GM23338 (cell line): ENCODE results near the gene HNRNPF.

Experiments
- EZH2 ChIP-seq: fragments of 200-600 bp; sonication (generic); IDR thresholded peaks from one replicate; pipeline ENCODE4 v1.8.0; 2017; ENCODE audit warnings: antibody characterized with exemption, mild to moderate bottlenecking, low read depth; ENCODE audit not compliant: unreplicated experiment
- EZH2phosphoT487 ChIP-seq: fragments of 200-600 bp; sonication (generic); IDR thresholded peaks from one replicate; pipeline ENCODE4 v1.8.1; 2018; ENCODE audit warnings: antibody characterized with exemption; ENCODE audit not compliant: unreplicated experiment
- JUNB ChIP-seq: IDR thresholded peaks from one replicate; pipeline ENCODE4 v1.6.1; 2016; ENCODE audit warnings: antibody characterized with exemption; ENCODE audit not compliant: unreplicated experiment
- NANOG ChIP-seq: IDR thresholded peaks from 2 replicates; pipeline ENCODE4 v1.6.1; 2016; ENCODE audit warnings: antibody characterized with exemption, borderline replicate concordance
- POLR2AphosphoS5 ChIP-seq: IDR thresholded peaks from 2 replicates; pipeline ENCODE4 v1.6.1; 2016; ENCODE audit warnings: antibody characterized with exemption, low read depth
- TF ChIP-seq, protein P1 (sequence below): IDR thresholded peaks from 2 replicates; pipeline ENCODE4 v1.6.1; 2016; ENCODE audit warnings: antibody characterized with exemption
- TF ChIP-seq, protein P2 (sequence below), 2 experiments: fragments of 200-600 bp in 1 of 2; sonication (generic) in 1 of 2; conservative IDR thresholded peaks; 2 replicates each; pipeline versions ENCODE4 v1.5.1 to v1.6.1; 2016 to 2017; ENCODE audit warnings: antibody characterized with exemption in 2 of 2, low read depth in 2 of 2, mild to moderate bottlenecking in 2 of 2, moderate library complexity in 1 of 2
- TF ChIP-seq, protein P3 (sequence below): IDR thresholded peaks from one replicate; pipeline ENCODE4 v1.6.1; 2018; ENCODE audit warnings: antibody characterized with exemption; ENCODE audit not compliant: unreplicated experiment

DNA sequence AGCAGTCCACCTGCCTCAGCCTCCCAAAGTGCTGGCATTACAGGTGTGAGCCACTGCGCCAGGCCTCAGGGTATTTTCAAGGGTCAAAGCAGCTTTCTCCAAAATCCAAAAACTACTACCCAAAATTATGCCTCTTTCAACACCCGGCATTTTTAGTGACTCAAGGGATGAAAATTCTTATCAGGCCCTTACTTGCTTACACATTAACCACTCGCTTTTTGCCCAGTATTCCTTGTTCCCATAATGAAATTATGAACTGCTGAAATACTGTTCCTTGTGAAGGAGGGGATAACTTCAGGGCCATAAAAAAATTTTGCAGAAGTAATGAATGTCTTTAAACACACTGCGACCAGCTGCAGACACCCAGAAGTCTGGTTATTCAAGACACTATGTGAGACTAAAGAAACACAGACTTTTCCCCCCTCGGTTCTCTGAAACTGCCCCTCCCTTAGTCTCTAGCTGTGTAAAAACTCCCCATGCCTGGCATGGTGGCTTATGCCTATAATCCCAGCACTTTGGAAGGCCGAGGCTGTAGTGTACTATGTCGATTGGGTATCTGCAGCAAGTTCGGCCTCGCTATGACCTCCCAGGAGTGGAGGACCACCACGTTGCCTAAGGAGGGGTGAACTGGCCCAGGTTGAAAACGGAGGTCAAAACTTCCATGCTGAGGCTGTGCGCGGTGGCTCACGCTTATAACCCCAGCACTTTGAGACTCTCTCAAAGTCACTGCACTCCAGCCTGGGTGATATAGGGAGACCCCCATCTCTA is 25.6 kb downstream of the HNRNPF start:
- TF ChIP-seq EZH2phosphoT487 (no peak), JUNB (no peak), POLR2AphosphoS5 (no peak), EZH2 (no peak), NANOG (no peak)
- TF ChIP-seq, protein P1, sequence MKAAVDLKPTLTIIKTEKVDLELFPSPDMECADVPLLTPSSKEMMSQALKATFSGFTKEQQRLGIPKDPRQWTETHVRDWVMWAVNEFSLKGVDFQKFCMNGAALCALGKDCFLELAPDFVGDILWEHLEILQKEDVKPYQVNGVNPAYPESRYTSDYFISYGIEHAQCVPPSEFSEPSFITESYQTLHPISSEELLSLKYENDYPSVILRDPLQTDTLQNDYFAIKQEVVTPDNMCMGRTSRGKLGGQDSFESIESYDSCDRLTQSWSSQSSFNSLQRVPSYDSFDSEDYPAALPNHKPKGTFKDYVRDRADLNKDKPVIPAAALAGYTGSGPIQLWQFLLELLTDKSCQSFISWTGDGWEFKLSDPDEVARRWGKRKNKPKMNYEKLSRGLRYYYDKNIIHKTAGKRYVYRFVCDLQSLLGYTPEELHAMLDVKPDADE: no peak
- TF ChIP-seq, protein P2, sequence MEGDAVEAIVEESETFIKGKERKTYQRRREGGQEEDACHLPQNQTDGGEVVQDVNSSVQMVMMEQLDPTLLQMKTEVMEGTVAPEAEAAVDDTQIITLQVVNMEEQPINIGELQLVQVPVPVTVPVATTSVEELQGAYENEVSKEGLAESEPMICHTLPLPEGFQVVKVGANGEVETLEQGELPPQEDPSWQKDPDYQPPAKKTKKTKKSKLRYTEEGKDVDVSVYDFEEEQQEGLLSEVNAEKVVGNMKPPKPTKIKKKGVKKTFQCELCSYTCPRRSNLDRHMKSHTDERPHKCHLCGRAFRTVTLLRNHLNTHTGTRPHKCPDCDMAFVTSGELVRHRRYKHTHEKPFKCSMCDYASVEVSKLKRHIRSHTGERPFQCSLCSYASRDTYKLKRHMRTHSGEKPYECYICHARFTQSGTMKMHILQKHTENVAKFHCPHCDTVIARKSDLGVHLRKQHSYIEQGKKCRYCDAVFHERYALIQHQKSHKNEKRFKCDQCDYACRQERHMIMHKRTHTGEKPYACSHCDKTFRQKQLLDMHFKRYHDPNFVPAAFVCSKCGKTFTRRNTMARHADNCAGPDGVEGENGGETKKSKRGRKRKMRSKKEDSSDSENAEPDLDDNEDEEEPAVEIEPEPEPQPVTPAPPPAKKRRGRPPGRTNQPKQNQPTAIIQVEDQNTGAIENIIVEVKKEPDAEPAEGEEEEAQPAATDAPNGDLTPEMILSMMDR (conservative IDR thresholded peaks at IDR 0.05; ENCODE audit: low read depth in 2 of 2): no peak
- TF ChIP-seq, protein P3, sequence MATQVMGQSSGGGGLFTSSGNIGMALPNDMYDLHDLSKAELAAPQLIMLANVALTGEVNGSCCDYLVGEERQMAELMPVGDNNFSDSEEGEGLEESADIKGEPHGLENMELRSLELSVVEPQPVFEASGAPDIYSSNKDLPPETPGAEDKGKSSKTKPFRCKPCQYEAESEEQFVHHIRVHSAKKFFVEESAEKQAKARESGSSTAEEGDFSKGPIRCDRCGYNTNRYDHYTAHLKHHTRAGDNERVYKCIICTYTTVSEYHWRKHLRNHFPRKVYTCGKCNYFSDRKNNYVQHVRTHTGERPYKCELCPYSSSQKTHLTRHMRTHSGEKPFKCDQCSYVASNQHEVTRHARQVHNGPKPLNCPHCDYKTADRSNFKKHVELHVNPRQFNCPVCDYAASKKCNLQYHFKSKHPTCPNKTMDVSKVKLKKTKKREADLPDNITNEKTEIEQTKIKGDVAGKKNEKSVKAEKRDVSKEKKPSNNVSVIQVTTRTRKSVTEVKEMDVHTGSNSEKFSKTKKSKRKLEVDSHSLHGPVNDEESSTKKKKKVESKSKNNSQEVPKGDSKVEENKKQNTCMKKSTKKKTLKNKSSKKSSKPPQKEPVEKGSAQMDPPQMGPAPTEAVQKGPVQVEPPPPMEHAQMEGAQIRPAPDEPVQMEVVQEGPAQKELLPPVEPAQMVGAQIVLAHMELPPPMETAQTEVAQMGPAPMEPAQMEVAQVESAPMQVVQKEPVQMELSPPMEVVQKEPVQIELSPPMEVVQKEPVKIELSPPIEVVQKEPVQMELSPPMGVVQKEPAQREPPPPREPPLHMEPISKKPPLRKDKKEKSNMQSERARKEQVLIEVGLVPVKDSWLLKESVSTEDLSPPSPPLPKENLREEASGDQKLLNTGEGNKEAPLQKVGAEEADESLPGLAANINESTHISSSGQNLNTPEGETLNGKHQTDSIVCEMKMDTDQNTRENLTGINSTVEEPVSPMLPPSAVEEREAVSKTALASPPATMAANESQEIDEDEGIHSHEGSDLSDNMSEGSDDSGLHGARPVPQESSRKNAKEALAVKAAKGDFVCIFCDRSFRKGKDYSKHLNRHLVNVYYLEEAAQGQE: no peak
